Peyer's patch (tissue), 4 donors: Measurements from ENCODE around the gene DOCK2. TPM values are rescaled to one million over a fixed set of nuclear protein-coding genes. Genes with fewer than 3 reads are reported as not detected.
"Not testable (repeated sequence)": the region's sequence is repeated elsewhere in the genome, so short reads cannot be mapped to it uniquely, and the experiment has no call there.

Experiments
- DNase-seq, 3 donors: peaks; one replicate each; pipeline ENCODE4 v3.0.0-alpha.2; 2017 to 2019
- H3K27ac ChIP-seq, 4 donors: fragments of 200-600 bp; sonication (generic); one replicate each; pipeline ENCODE4 v1.5.1; 2016 to 2019
- H3K27me3 ChIP-seq, 2 donors: fragments of 200-600 bp; sonication (generic); one replicate each; pipeline ENCODE4 v1.5.1; 2019
- H3K36me3 ChIP-seq, 3 donors: fragments of 200-600 bp; sonication (generic); one replicate each; pipeline ENCODE4 v1.5.1; 2016 to 2019
- H3K4me1 ChIP-seq, 4 donors: fragments of 200-600 bp; sonication (generic); one replicate each; pipeline ENCODE4 v1.5.1; 2016 to 2019
- H3K4me3 ChIP-seq, 4 donors: fragments of 200-600 bp; sonication (generic); 1 replicate in 3 of 4; 2 replicates in 1 of 4; pipeline ENCODE4 v1.5.1; 2016 to 2019; ENCODE audit warnings: mild to moderate bottlenecking in 1 of 4
- H3K9me3 ChIP-seq, 4 donors: fragments of 200-600 bp; sonication (generic); one replicate each; pipeline ENCODE4 v1.5.1; 2016 to 2019; ENCODE audit warnings: mild to moderate bottlenecking in 1 of 4
- CTCF ChIP-seq, 6 experiments: fragments of 450-650 bp in 4 of 6; fragments of 200-600 bp in 2 of 6; sonication (generic) in 1 of 6; IDR thresholded peaks; one replicate each; pipeline ENCODE4 v1.5.1; 2017 to 2019; ENCODE audit warnings: antibody characterized with exemption in 6 of 6, mild to moderate bottlenecking in 3 of 6, moderate library complexity in 1 of 6
- POLR2A ChIP-seq, 2 donors: fragments of 450-650 bp; IDR thresholded peaks; one replicate each; pipeline ENCODE4 v1.5.1; 2017; ENCODE audit warnings: antibody characterized with exemption in 2 of 2, mild to moderate bottlenecking in 2 of 2, moderate library complexity in 2 of 2
- total RNA-seq, 4 donors: library from RNA; depleted of rRNA; stranded (reverse); fragments of >200 nt; gene quantifications; one replicate each; pipeline ENCODE4 v1.1.0, GENCODE V29; 2016

Gene DOCK2
- total RNA-seq, 4 donors from 2014 or later: 13.8 to 200 (median 17.8) TPM

- H3K9me3 ChIP-seq: no peaks in the 10 kb centered on the region
- no peaks in the 10 kb centered on the region for H3K36me3 ChIP-seq
- no peak overlapping the region for H3K27ac ChIP-seq
- H3K4me3 ChIP-seq: no peak overlapping the region
- DNase-seq: no peak
- TF ChIP-seq CTCF (IDR thresholded peaks at IDR 0.05) (no peak), POLR2A (IDR thresholded peaks at IDR 0.05) (no peak)
- H3K4me1 ChIP-seq: no peaks in the 10 kb centered on the region
- H3K27me3 ChIP-seq: no peaks in the 10 kb centered on the region
Observed at GRCh38 chr5:169805527-169805934, 168.5 kb downstream of the DOCK2 start.

- Histone ChIP-seq H3K4me1 (no peaks in the 10 kb centered on the region), H3K36me3 (no peaks in the 10 kb centered on the region), H3K4me3 (no peak overlapping the region), H3K27ac (no peak overlapping the region), H3K27me3 (no peaks in the 10 kb centered on the region), H3K9me3 (no peaks in the 10 kb centered on the region)
- no peak for DNase-seq
- TF ChIP-seq POLR2A (IDR thresholded peaks at IDR 0.05): no peak
- no peak for TF ChIP-seq CTCF (IDR thresholded peaks at IDR 0.05)
Observed at GRCh38 chr5:169805937-169806700, 169.0 kb downstream of the DOCK2 start.

GRCh38 chr5:169808118-169808581 lies 171.1 kb downstream of the DOCK2 start:
- no peak overlapping the region for H3K27ac ChIP-seq
- no peaks in the 10 kb centered on the region for H3K27me3 ChIP-seq
- DNase-seq: no peak
- H3K36me3 ChIP-seq: no peaks in the 10 kb centered on the region
- H3K4me3 ChIP-seq: no peak overlapping the region
- TF ChIP-seq CTCF (IDR thresholded peaks at IDR 0.05): no peak
- no peak for TF ChIP-seq POLR2A (IDR thresholded peaks at IDR 0.05)
- no peaks in the 10 kb centered on the region for H3K4me1 ChIP-seq
- no peaks in the 10 kb centered on the region for H3K9me3 ChIP-seq

DNA sequence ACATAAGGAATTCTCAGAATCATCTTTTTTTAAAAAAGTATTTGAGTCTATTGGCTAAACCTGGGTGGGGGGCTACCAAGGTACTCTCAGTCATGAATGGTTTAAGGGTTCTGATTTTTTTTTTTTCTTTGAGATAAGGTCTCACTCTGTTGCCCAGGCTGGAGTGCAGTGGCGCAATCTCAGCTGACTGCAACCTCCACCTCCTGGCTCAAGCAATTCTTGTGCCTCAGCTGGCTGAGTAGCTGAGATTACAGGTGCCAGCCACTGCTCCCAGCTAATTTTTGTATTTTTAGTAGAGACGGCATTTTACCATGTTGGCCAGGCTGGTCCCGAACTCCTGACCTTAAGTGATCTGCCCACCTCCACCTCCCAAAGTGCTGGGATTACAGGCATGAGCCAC lies 171.8 kb downstream of the DOCK2 start:
- H3K4me3 ChIP-seq, H3K9me3 ChIP-seq, H3K27ac ChIP-seq, H3K4me1 ChIP-seq, H3K27me3 ChIP-seq, H3K36me3 ChIP-seq, DNase-seq: not testable (repeated sequence)

GRCh38 chr5:169809281-169809680 lies 172.2 kb downstream of the DOCK2 start:
- H3K27me3 ChIP-seq: no peaks in the 10 kb centered on the region
- no peak overlapping the region for H3K4me3 ChIP-seq
- H3K36me3 ChIP-seq: no peaks in the 10 kb centered on the region
- TF ChIP-seq CTCF (IDR thresholded peaks at IDR 0.05): no peak
- no peak for TF ChIP-seq POLR2A (IDR thresholded peaks at IDR 0.05)
- H3K4me1 ChIP-seq: no peaks in the 10 kb centered on the region
- DNase-seq: no peak
- H3K27ac ChIP-seq: no peak overlapping the region
- no peaks in the 10 kb centered on the region for H3K9me3 ChIP-seq

DNA sequence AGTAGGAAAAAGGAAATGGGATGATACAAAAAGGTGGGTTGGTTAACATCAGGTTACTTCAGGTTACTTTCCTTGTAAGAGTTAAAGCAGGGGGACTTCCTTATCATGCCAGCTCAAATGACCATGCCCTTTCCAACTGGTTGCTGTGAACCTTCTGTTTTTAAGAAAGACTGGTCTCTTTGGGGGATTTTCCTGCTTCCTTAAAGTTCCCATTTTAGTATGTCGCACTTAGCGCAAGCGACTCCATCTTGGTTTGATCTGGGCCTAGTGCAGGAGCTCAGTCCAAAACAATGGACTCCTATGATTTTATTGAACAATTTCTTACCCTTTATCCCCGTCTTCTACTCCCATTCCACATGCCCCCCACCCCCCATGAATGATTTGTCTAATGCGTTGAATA lies 173.4 kb downstream of the DOCK2 start:
- H3K36me3 ChIP-seq: no peaks in the 10 kb centered on the region
- H3K9me3 ChIP-seq: no peaks in the 10 kb centered on the region
- no peaks in the 10 kb centered on the region for H3K4me1 ChIP-seq
- DNase-seq: no peak
- no peak overlapping the region for H3K4me3 ChIP-seq
- H3K27me3 ChIP-seq: no peaks in the 10 kb centered on the region
- no peak for TF ChIP-seq CTCF (IDR thresholded peaks at IDR 0.05)
- TF ChIP-seq POLR2A (IDR thresholded peaks at IDR 0.05): no peak
- H3K27ac ChIP-seq: no peak overlapping the region
